Lung (tissue), 12 donors: ENCODE measurements around the gene NPW. TPM values are rescaled to one million over a fixed set of nuclear protein-coding genes. Genes with fewer than 3 reads are reported as not detected.
A peak's percentile ranks its signal among the peaks of the same experiment; 100 is the strongest.

Source experiments
- ATAC-seq: fragments of 200-7000 bp; cut with Tn5 transposase; one replicate; pipeline ENCODE4 v1.9.1; 2020; ENCODE audit warnings: moderate number of reproducible peaks; ENCODE audit not compliant: insufficient read depth, low FRiP score
- DNase-seq, 3 donors: peaks; one replicate each; pipeline ENCODE4 v3.0.0-alpha.2; 2013 to 2017
- H3K27ac ChIP-seq, 2 donors: one replicate each; pipeline ENCODE4 v1.5.1; 2013; ENCODE audit warnings: mild to moderate bottlenecking in 2 of 2, moderate library complexity in 2 of 2, control low read depth in 1 of 2, inconsistent platforms in 1 of 2, low read depth in 1 of 2, low read length in 1 of 2
- H3K27me3 ChIP-seq, 3 donors: one replicate each; pipeline ENCODE4 v1.5.1; 2013; ENCODE audit warnings: low read length in 2 of 3; ENCODE audit not compliant: control insufficient read depth in 3 of 3, insufficient read depth in 3 of 3
- H3K36me3 ChIP-seq, 4 donors: one replicate each; pipeline ENCODE4 v1.5.1; 2013; ENCODE audit warnings: low read length in 4 of 4, mild to moderate bottlenecking in 1 of 4, moderate library complexity in 1 of 4; ENCODE audit not compliant: control insufficient read depth in 4 of 4, insufficient read depth in 4 of 4
- H3K4me1 ChIP-seq, 5 donors: one replicate each; pipeline ENCODE4 v1.5.1; 2013; ENCODE audit warnings: low read length in 5 of 5, mild to moderate bottlenecking in 2 of 5, moderate library complexity in 1 of 5; ENCODE audit not compliant: control insufficient read depth in 5 of 5, insufficient read depth in 5 of 5
- H3K4me3 ChIP-seq: one replicate; pipeline ENCODE4 v1.5.1; 2013; ENCODE audit warnings: mild to moderate bottlenecking, control low read depth, moderate library complexity
- H3K9ac ChIP-seq, 2 donors: one replicate each; pipeline ENCODE4 v1.5.1; 2013; ENCODE audit warnings: low read length in 2 of 2, control low read depth in 1 of 2; ENCODE audit not compliant: insufficient read depth in 1 of 2
- H3K9me3 ChIP-seq, 4 donors: one replicate each; pipeline ENCODE4 v1.5.1; 2013; ENCODE audit warnings: low read length in 3 of 4, mild to moderate bottlenecking in 1 of 4, moderate library complexity in 1 of 4; ENCODE audit not compliant: control insufficient read depth in 4 of 4, insufficient read depth in 3 of 4
- CTCF ChIP-seq: IDR thresholded peaks from 2 replicates; pipeline ENCODE4 v1.5.1; 2012; ENCODE audit warnings: mild to moderate bottlenecking; ENCODE audit errors: control extremely low read depth, extremely low read depth
- WGBS, 2 donors: extraction: QIAGEN DNeasy Blood & Tissue Kit; methylation state at CpG; one replicate each; pipeline ENCODE4 v1.1.7; 2013; 5-methylcytosine and 5-hydroxymethylcytosine counted together
- polyA plus RNA-seq, 2 donors: library from polyadenylated mRNA; stranded (reverse); fragments of 200-250 nt; gene quantifications; one replicate each; pipeline ENCODE4 v1.2.1, GENCODE V29; 2013
- total RNA-seq, 2 donors: library from RNA; depleted of rRNA in 1 of 2; stranded (reverse); fragments of >200 nt in 1 of 2; gene quantifications; one replicate each; pipeline ENCODE4 v1.2.1, GENCODE V29; 2014 to 2021
- donor health status: control.
- donor health status: control.
- donor health status: Bipolar disorder and iron deficiency.
- donor health status: healthy.
- donor health status: DM: yes; HTN: yes; CAD: no.

The NPW gene
- total and polyA plus RNA-seq, 4 donors: 0.12 to 1.3 (median 0.53) TPM

- H3K9ac ChIP-seq: no peak overlapping the region
- peaks cover 0 to 12% (median 6%) of the 10 kb centered on the region in 5 donors for H3K4me1 ChIP-seq
- DNase-seq: no peak
- H3K4me3 ChIP-seq: no peak overlapping the region
- ATAC-seq: no peak
- no peak overlapping the region for H3K27ac ChIP-seq
- no peaks in the 10 kb centered on the region for H3K9me3 ChIP-seq
- no peaks in the 10 kb centered on the region for H3K36me3 ChIP-seq
- WGBS, 2 donors: 90 to 94% methylated on average over 15 of the region's 15 CpGs
- no peak for TF ChIP-seq CTCF
- H3K27me3 ChIP-seq: no peaks in the 10 kb centered on the region
Measured at GRCh38 chr16:2013527-2013926, 6.1 kb upstream of the NPW start.

- Histone ChIP-seq H3K27ac (peak overlapping the region in 1 of 2 donors; percentile 11), H3K27me3 (peaks cover 0 to 7% (median 4%) of the 10 kb centered on the region in 3 donors), H3K9me3 (no peaks in the 10 kb centered on the region), H3K4me1 (peaks cover 0 to 12% (median 5%) of the 10 kb centered on the region in 5 donors), H3K9ac (peak overlapping the region in 1 of 2 donors; percentile 13), H3K4me3 (no peak overlapping the region), H3K36me3 (no peaks in the 10 kb centered on the region)
- no peak for TF ChIP-seq CTCF
- no peak for DNase-seq
- ATAC-seq: peak; percentile 62
- 76 to 84% methylated on average over 24 of the region's 24 CpGs for WGBS, 2 donors
Measured at GRCh38 chr16:2015117-2015946, 4.3 kb upstream of the NPW start.

GRCh38 chr16:2015947-2016208 lies 3.7 kb upstream of the NPW start:
- Histone ChIP-seq H3K4me1 (peaks cover 0 to 11% (median 0%) of the 10 kb centered on the region in 5 donors), H3K9ac (peak overlapping the region in 1 of 2 donors; percentile 13), H3K27me3 (peaks cover 2 to 7% (median 4%) of the 10 kb centered on the region in 3 donors), H3K36me3 (no peaks in the 10 kb centered on the region), H3K9me3 (no peaks in the 10 kb centered on the region), H3K4me3 (no peak overlapping the region), H3K27ac (peak overlapping the region in 1 of 2 donors; percentile 11)
- DNase-seq (no peak), ATAC-seq (no peak)
- TF ChIP-seq CTCF: no peak
- WGBS, 2 donors: 90 to 92% methylated on average over 7 of the region's 7 CpGs
